ELR (cell line): Measurements from ENCODE around the gene ZSCAN21.
A peak's percentile ranks its signal among the peaks of the same experiment; 100 is the strongest.

ENCODE experiments used
- DNase-seq: peaks from one replicate; pipeline ENCODE4 v3.0.0-alpha.2; 2015; ENCODE audit warnings: low read depth

Gene ZSCAN21

DNA sequence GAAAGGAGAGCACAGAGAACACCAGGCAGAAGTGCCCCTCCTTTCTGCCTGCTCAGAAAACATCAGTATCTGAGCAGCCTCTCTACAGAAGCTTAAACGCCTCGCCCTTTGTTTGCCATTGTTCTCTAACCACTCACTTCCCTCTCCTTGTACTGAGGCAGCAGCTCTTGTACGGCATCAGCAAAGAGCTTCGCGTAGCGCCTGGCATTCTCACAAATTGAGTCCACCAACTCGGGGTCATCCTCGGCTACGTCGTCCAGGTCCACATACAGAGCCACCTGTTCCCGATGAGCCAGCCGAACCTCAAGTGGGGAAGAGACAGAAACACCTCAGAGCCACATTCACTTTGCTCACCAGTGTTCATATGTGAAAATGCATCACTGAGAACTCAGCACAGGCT lies 49.9 kb downstream of the ZSCAN21 start:
- DNase-seq, result no peak

DNA sequence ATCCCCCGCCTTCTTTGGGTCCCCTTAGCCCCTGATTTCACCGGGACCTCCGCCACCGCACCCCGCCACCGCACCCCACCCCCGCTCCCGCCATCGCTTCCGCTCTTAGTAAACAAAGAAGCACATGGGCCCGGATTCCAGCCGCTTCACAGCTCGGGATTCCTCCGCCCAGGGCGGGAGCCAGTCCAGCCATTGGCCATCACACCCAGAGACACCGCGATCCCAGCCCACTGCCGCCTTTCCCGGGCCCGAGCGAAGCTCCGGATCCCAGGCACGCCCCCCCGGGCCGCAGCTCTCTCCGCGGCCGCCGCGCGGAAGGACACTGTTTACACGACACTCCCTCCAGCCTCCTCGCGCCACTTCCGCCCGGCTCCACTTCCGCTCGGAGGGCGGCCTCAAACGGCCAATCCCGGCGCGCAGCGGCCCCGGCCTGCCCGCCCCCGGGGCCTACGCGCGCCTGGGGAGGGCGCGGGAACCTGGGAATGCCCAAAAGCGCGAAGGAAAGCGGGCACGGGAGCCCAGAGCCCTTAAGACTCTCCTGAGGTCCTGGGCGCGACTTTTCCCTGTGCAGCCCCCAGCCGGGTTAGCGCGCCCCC lies 50.9 kb downstream of the ZSCAN21 start:
- DNase-seq, result peak; percentile 95

DNA sequence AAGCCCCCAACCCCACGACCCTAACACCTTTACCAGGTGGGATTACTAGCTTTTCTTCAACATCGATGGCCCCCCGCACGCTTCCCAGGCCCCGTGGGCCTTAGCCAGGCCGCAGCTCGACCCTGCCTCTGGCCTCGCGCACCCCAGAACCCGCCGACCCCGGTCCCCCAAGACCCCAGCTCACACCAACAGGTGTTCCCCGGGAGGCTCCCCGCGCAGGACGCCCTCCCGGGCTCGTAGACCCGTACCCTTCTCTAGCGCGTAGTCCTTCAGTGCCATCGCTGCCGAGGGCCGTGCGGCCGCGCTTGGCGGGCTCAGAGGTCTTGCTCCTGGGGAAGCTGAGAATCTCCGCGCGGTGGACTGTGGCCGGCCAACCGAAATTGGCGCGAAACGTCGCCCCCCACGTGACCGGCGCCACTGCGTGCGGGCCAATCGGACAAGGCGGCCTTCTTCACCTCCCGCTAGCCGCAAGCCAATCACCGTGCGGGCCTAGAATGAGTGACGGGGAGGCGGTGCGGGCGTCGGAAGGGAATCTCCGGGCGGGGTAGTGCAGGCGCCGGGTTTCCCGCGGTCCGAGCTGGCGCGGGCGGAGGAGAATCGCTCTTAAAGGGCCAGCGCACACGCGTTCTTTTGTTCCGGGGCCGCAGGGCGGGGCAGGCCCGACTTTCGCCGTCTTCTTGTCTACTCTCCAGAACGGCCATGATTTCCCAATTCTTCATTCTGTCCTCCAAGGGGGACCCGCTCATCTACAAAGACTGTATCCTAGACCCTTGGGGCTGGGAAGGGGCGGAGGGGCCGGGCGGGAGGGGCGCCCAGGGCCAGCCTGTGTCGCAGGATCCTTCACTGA lies 51.7 kb downstream of the ZSCAN21 start, which contains the start of the genes AP4M1 and MCM7:
TSS of gene AP4M1 (plus strand) at position 628 of the 847 bp plus-strand sequence. CDS start at position 700, 72 bp downstream.
TSS of gene MCM7 (minus strand) at position 382 of the 847 bp plus-strand sequence. CDS start at position 279, 103 bp downstream.
- DNase-seq, result peak; percentile 99

DNA sequence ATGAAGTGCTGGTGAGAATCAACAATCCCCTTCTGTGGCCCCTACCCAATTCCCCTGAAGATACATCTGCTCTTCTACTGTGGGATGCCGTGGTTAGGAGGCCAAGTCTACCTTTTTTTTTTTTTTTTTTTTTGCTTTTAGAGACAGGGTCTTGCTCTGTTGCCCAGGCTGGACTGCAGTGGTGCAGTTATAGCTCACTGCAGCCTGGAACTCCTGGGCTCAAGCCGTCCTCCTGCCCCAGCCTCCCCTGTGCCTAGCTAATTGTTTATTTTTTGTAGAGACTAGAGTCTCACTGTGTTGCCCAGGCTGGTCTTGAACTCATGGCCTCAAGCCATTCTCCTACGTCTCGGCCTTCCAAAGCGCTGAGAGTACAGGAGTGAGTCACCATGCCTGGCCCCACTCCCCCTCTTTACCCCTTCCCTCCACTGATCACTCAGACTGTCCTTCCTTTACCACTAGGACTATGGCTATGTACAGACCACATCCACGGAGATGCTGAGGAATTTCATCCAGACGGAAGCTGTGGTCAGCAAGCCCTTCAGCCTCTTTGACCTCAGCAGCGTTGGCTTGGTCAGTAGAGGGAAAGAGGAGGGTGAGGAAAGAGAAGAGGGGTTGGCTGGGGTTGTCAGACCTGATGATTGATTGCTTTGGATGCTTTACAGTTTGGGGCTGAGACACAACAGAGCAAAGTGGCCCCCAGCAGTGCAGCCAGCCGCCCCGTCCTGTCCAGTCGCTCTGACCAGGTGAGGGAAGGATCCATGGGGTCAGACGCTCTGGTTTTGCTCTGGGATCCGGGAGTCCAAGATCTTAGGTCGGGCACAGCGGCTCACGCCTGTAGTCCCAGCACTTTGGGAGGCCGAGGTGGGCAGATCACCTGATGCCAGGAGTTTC lies 53.6 kb downstream of the ZSCAN21 start:
- peak; percentile 99 for DNase-seq

DNA sequence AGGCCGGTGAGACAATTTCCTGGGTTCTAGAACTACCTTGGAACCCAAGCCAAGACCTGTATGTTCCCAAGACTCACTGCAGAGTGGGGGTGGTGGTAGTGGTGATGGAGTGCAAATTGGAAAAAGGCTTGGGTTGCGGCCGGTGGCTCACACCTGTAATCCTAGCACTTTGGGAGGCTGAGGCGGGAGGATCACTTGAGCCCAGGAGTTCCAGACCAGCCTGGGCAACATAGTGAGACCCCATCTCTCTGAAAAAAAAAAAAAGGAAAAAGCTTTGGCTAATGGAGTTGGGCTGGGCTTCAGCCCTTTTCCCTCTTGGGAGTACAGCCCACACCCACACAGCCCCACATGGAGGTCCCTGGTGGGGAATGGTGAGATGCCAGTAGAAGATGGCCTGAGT lies 56.0 kb downstream of the ZSCAN21 start:
- no peak for DNase-seq

DNA sequence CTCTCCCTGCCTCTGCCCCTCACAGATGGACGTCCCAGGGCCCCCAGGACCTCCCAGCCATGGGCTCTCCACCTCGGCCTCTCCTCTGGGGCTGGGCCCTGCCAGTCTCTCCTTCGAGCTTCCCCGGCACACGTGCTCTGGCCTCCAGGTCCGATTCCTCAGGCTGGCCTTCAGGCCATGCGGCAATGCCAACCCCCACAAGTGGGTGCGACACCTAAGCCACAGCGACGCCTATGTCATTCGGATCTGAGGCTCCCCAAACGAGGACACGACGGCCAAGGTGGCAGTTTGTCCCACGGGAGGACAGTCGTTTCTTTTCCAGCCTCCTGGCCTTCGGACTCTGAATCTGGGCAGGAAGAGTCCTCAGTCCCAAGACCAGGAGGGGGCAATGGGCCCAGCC lies 57.1 kb downstream of the ZSCAN21 start:
- no peak for DNase-seq

DNA sequence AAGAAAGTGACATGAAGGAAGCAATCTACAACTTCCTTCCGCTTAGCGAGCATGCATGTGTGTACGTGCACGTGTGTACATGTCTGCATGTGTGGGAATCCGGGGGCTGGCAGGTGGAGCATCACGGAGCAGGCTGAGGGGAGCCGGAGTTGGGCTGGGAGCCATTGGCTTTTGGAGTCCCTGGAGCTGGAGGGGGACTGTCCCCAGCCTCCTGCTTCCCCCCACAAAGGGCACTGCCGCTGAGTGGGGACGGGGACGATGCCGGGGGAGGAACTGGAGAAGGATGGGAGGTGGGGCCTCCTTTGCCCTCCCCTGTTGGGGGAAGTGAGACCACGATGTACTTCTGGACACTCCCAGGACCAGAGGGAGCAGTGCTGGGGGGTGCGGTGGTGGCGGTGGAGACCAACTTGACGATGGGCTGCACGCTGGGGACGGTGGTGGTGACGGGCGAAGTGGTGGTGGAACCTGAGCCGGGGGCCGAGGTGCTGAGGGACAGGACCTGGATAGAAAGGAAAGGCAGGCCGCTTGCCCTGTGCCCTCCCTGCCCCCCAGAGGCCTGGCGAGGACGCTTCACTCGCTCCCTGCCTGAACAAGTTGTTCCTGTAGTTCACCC lies 57.7 kb downstream of the ZSCAN21 start:
- DNase-seq, result no peak

DNA sequence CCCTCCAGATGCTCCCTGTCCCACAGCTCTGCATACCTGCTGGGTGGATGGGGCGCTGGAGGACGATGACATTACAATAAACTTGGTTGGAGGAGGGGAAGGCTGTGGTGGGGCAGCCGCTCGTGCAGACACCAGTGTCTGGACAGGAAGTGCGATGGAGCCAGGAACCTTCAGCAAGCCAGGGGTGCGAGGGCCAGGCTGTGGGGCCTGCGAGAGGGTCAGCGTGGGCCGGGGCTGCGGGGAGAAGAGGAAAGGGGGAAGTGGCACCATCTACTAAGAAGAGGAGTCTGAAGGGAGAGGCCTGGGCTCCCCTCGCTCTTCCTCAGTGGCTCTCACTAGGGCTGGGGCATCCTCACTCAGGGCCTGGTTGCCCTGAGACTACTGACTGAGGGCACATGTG lies 58.3 kb downstream of the ZSCAN21 start:
- DNase-seq, result no peak

DNA sequence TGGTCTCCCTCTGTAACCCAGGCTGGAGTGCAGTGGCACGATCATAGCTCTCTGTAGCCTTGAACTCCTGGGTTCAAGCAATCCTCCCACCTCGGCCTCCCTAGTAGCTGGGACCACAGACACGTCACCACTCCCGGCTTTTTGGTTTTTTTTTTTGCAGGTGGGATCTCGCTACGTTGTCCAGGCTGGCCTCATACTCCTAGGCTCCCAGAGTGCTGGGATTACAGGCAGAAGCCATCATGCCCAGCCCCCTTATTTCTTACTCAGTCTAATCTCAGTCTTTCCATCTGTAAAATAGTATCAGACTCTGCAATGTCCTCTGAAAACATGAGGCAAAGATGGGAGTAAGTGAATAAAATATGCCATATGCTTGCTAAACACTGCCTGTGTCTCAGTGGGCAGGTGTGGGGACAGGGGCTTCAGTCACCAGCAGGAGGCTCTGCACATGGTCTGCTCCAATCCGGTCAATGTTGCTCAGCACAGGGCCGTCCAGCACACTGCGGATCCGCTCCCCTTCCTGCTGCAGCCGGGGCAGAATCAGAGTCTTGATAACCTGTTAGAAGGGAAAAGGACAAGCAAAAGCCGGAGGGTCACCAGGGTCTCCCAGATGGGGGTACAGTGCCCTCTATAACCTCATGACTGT lies 60.1 kb downstream of the ZSCAN21 start:
- no peak for DNase-seq

DNA sequence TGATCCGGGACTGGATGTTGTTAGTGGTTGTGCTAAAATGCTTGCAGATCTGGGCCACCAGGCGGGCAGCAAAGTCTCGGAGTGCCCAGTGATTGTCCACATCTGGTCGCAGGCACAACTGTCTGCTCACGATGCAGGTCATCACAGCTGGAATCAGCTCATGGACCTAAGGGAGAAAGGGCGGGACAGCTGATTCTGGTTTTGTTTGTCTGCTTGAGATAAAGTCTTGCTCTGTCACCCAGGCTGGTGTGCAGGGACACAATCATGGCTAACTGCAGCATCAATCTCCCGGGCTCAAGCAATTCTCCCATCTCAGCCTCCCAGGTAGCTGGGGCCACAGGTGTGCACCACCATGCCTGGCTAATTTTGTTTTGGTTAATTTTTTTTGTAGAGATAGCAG lies 61.6 kb downstream of the ZSCAN21 start:
- DNase-seq, result no peak

DNA sequence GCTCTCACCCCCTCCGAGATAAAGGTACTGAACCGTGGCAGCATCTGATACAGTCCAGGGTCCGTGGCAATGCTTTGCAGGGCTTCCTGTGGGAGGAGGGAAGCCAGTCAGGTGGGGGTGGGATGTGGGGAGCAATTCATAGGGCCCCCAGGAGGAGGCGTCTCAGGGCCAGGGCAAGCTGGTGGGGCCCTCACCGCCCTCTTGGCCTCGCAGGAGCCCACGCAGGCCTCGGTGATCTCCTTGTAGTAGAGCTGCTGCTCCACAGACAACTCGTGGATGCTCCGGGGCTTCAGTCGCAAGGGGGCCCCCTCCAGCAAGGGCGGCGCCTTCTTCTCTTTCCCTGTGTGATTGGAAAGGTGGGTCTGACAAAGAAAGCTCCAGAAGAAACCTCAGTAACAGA lies 62.3 kb downstream of the ZSCAN21 start:
- DNase-seq, result no peak
